Testis (tissue), 3 donors: ENCODE measurements around the gene SH3BGRL2. TPM values are rescaled to one million over a fixed set of nuclear protein-coding genes. Genes with fewer than 3 reads are reported as not detected.

Experiments
- DNase-seq: peaks from one replicate; pipeline ENCODE4 v3.0.0-alpha.2; 2019
- H3K27ac ChIP-seq, 2 donors: fragments of 200-600 bp; sonication (generic); one replicate each; pipeline ENCODE4 v1.5.1; 2019
- H3K27me3 ChIP-seq: fragments of 200-600 bp; sonication (generic); one replicate; pipeline ENCODE4 v1.5.1; 2019
- H3K36me3 ChIP-seq: fragments of 200-600 bp; sonication (generic); one replicate; pipeline ENCODE4 v1.5.1; 2017; ENCODE audit warnings: low read depth; ENCODE audit errors: missing control alignments
- H3K4me1 ChIP-seq: fragments of 200-600 bp; sonication (generic); one replicate; pipeline ENCODE4 v1.5.1; 2019
- H3K4me3 ChIP-seq, 2 donors: fragments of 200-600 bp; sonication (generic); one replicate each; pipeline ENCODE4 v1.5.1; 2017 to 2019
- H3K9me3 ChIP-seq: fragments of 200-600 bp; sonication (generic); one replicate; pipeline ENCODE4 v1.5.1; 2017
- CTCF ChIP-seq, 3 experiments: fragments of 450-650 bp in 2 of 3; fragments of 200-600 bp in 1 of 3; sonication (generic) in 1 of 3; IDR thresholded peaks; one replicate each; pipeline ENCODE4 v1.5.1; 2016 to 2019; ENCODE audit warnings: antibody characterized with exemption in 3 of 3, mild to moderate bottlenecking in 2 of 3, moderate library complexity in 1 of 3
- POLR2A ChIP-seq: fragments of 450-650 bp; IDR thresholded peaks from one replicate; pipeline ENCODE4 v1.6.1; 2017; ENCODE audit warnings: antibody characterized with exemption, mild to moderate bottlenecking, moderate library complexity
- WGBS, 2 donors: methylation state at CpG; one replicate each; pipeline ENCODE4 v1.1.5; 2018; 5-methylcytosine and 5-hydroxymethylcytosine counted together
- intact Hi-C: fragments of 100-400 bp; cut with DNase I; formaldehyde crosslinking; loops from one replicate; pipeline ENCODE4 v1.15.1; 2023; ENCODE audit warnings: low total_unique reads
- polyA plus RNA-seq: library from polyadenylated mRNA; stranded (reverse); fragments of 350-450 nt; fragmentation: Illumina TruSeq; extraction: RNeasy Lipid Tissue Mini Kit (QIAGEN cat#74804); gene quantifications from one replicate; pipeline ENCODE4 v1.2.3, GENCODE V29; 2014; ENCODE audit warnings: low read depth, low replicate concordance; ENCODE audit not compliant: insufficient read depth
- total RNA-seq, 2 donors: library from RNA; depleted of rRNA; stranded (reverse); fragments of >200 nt; gene quantifications; one replicate each; pipeline ENCODE4 v1.2.3, GENCODE V29; 2016

The SH3BGRL2 gene
- total and polyA plus RNA-seq, 3 donors from 2014 or later, result 5.5 to 9.8 (median 6.3) TPM

GRCh38 chr6:79704200-79704599 is 73.1 kb downstream of the SH3BGRL2 start:
- WGBS, 2 donors, result 83 to 86% methylated on average over 2 of the region's 2 CpGs
- no peaks in the 10 kb centered on the region for H3K27me3 ChIP-seq
- TF ChIP-seq POLR2A (no peak), CTCF (IDR thresholded peaks at IDR 0.05) (no peak)
- intact Hi-C loops, result no loop called here
- H3K9me3 ChIP-seq, result no peaks in the 10 kb centered on the region
- no peaks in the 10 kb centered on the region for H3K36me3 ChIP-seq
- H3K27ac ChIP-seq, result no peak overlapping the region
- H3K4me1 ChIP-seq, result no peaks in the 10 kb centered on the region
- no peak for DNase-seq
- no peak overlapping the region for H3K4me3 ChIP-seq

GRCh38 chr6:79705456-79705995 is 74.4 kb downstream of the SH3BGRL2 start:
- Histone ChIP-seq H3K9me3 (no peaks in the 10 kb centered on the region), H3K4me3 (no peak overlapping the region), H3K27me3 (no peaks in the 10 kb centered on the region), H3K36me3 (no peaks in the 10 kb centered on the region), H3K4me1 (no peaks in the 10 kb centered on the region), H3K27ac (no peak overlapping the region)
- 62 to 71% methylated on average over 5 of the region's 5 CpGs for whole genome bisulfite sequencing, 2 donors
- intact Hi-C loops, result no loop called here
- TF ChIP-seq POLR2A (no peak), CTCF (IDR thresholded peaks at IDR 0.05) (no peak)
- DNase-seq, result no peak

GRCh38 chr6:79706527-79706926 is 75.4 kb downstream of the SH3BGRL2 start:
- intact Hi-C loops, result no loop called here
- H3K4me3 ChIP-seq, result no peak overlapping the region
- no peak overlapping the region for H3K27ac ChIP-seq
- H3K4me1 ChIP-seq, result no peaks in the 10 kb centered on the region
- no peaks in the 10 kb centered on the region for H3K9me3 ChIP-seq
- 91 to 96% methylated on average over 3 of the region's 3 CpGs for WGBS, 2 donors
- TF ChIP-seq CTCF (IDR thresholded peaks at IDR 0.05) (no peak), POLR2A (no peak)
- no peaks in the 10 kb centered on the region for H3K36me3 ChIP-seq
- H3K27me3 ChIP-seq, result no peaks in the 10 kb centered on the region
- no peak for DNase-seq

GRCh38 chr6:79707621-79708020 is 76.5 kb downstream of the SH3BGRL2 start:
- H3K4me3 ChIP-seq, result no peak overlapping the region
- no peaks in the 10 kb centered on the region for H3K9me3 ChIP-seq
- WGBS, 2 donors, result 90 to 92% methylated on average over 1 of the region's 1 CpG
- H3K27me3 ChIP-seq, result no peaks in the 10 kb centered on the region
- intact Hi-C loops, result no loop called here
- no peak for TF ChIP-seq POLR2A
- TF ChIP-seq CTCF (IDR thresholded peaks at IDR 0.05), result no peak
- H3K27ac ChIP-seq, result no peak overlapping the region
- H3K4me1 ChIP-seq, result no peaks in the 10 kb centered on the region
- no peak for DNase-seq
- H3K36me3 ChIP-seq, result no peaks in the 10 kb centered on the region

GRCh38 chr6:79708095-79708791 is 77.1 kb downstream of the SH3BGRL2 start:
- H3K27ac ChIP-seq, result no peak overlapping the region
- intact Hi-C loops, result no loop called here
- H3K36me3 ChIP-seq, result no peaks in the 10 kb centered on the region
- TF ChIP-seq CTCF (IDR thresholded peaks at IDR 0.05), result no peak
- no peak for TF ChIP-seq POLR2A
- no peak for DNase-seq
- 71 to 74% methylated on average over 3 of the region's 3 CpGs for WGBS, 2 donors
- no peaks in the 10 kb centered on the region for H3K9me3 ChIP-seq
- H3K4me3 ChIP-seq, result no peak overlapping the region
- no peaks in the 10 kb centered on the region for H3K4me1 ChIP-seq
- no peaks in the 10 kb centered on the region for H3K27me3 ChIP-seq
